Sigmoid colon (tissue), 4 donors: ENCODE data around the gene NOC4L.

ENCODE experiments used
- CTCF ChIP-seq, 4 experiments: fragments of 450-650 bp in 3 of 4; fragments of 200-600 bp in 1 of 4; IDR thresholded peaks; one replicate each; pipeline ENCODE4 v1.5.1; 2016 to 2019; ENCODE audit warnings: antibody characterized with exemption in 4 of 4, mild to moderate bottlenecking in 3 of 4, moderate library complexity in 2 of 4
- EP300 ChIP-seq, 4 donors: sonication (generic); formaldehyde crosslinking; IDR thresholded peaks; one replicate each; pipeline ENCODE4 v1.6.1; 2017; ENCODE audit warnings: antibody characterized with exemption in 4 of 4
- POLR2A ChIP-seq, 2 donors: fragments of 450-650 bp; IDR thresholded peaks; one replicate each; pipeline ENCODE4 v1.6.1; 2016; ENCODE audit warnings: antibody characterized with exemption in 2 of 2, mild to moderate bottlenecking in 2 of 2, moderate library complexity in 2 of 2
- POLR2AphosphoS5 ChIP-seq, 4 donors: sonication (generic); formaldehyde crosslinking; IDR thresholded peaks; one replicate each; pipeline ENCODE4 v1.6.1; 2017; ENCODE audit warnings: antibody characterized with exemption in 4 of 4

DNA sequence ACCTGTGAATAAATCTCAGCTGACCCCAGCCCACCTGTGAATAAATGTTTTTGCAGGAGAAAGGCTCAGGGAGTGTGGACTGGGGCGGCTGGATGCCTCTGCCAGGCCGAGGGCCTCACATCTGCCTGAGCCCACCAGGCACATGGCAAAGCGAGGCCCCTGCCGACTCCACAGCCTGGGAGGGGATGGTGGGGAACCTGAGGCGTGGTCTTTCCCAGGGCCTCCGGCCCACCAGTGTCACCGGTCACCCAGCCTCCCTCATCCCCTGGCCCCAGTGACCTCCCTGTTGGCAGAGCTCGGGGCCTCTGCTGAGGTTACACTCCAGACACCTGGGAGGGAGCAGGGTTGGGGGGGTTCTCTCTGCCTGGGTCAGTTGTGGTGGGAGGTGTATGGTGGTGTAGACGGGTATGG is 8.2 kb downstream of the NOC4L start:
- TF ChIP-seq CTCF (IDR thresholded peaks at IDR 0.05) (no peak), POLR2A (IDR thresholded peaks at IDR 0.05) (no peak), EP300 (IDR thresholded peaks at IDR 0.05) (no peak), POLR2AphosphoS5 (IDR thresholded peaks at IDR 0.05) (no peak)
